Measurements from ENCODE around the gene CFAP61. TPM values are rescaled to one million over a fixed set of nuclear protein-coding genes. Genes with fewer than 3 reads are reported as not detected.
"Not testable (repeated sequence)": the region's sequence is repeated elsewhere in the genome, so short reads cannot be mapped to it uniquely, and the experiment has no call there.

CFAP61 gene
- total and polyA plus RNA-seq, 9 donors, result 0.37 to 4.7 (median 2.2) TPM

GRCh38 chr20:20343932-20344331 lies 291.6 kb downstream of the CFAP61 start:
- Histone ChIP-seq H3K27ac (ENCODE audit: low read length) (no peak overlapping the region), H3K9me3 (replicated peaks; ENCODE audit: control insufficient read depth, low read depth, low read length) (peaks cover 4% of the 10 kb centered on the region), H3K27me3 (ENCODE audit: control insufficient read depth, insufficient read depth, low read length) (no peaks in the 10 kb centered on the region), H3K4me1 (ENCODE audit: control insufficient read depth, insufficient read depth, low read length) (no peaks in the 10 kb centered on the region), H3K36me3 (ENCODE audit: control insufficient read depth, insufficient read depth, low read length) (no peaks in the 10 kb centered on the region), H3K4me3 (ENCODE audit: low read length) (no peak overlapping the region)
- no peak for DNase-seq
- 79% methylated on average over 2 of the region's 7 CpGs for WGBS (ENCODE audit: insufficient coverage)

- Histone ChIP-seq H3K36me3 (ENCODE audit: control insufficient read depth, insufficient read depth, low read length) (no peaks in the 10 kb centered on the region), H3K27ac (ENCODE audit: low read length) (no peak overlapping the region), H3K4me3 (ENCODE audit: low read length) (no peak overlapping the region), H3K4me1 (ENCODE audit: control insufficient read depth, insufficient read depth, low read length) (no peaks in the 10 kb centered on the region), H3K27me3 (ENCODE audit: control insufficient read depth, insufficient read depth, low read length) (no peaks in the 10 kb centered on the region), H3K9me3 (replicated peaks; ENCODE audit: control insufficient read depth, low read depth, low read length) (peaks cover 4% of the 10 kb centered on the region)
- WGBS (ENCODE audit: insufficient coverage), result no CpG with 5 or more reads among the region's 4 CpGs
- no peak for DNase-seq
Measured at GRCh38 chr20:20344476-20344875, 292.1 kb downstream of the CFAP61 start.

DNA sequence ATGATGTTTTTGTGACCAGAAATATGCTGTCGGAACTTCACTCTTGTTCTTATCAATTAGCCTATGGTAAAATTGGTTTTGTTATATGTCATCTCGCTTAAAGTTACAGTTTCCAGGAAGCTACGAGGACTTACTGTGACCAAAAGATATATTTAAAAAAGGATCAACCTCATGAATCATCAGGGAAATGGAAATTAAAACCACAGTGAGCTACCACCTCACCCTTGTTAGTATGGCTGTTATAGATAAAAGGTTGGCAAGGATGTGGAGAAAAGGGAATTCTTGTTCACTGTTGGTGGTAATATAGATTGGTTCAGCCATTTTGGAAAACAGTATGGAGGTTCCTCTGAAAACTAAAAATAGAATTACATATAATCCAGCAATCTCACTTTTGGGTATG lies 301.2 kb downstream of the CFAP61 start:
- no peaks in the 10 kb centered on the region for H3K27me3 ChIP-seq (ENCODE audit: control insufficient read depth, insufficient read depth, low read length)
- H3K4me3 ChIP-seq (ENCODE audit: low read length), result no peak overlapping the region
- WGBS (ENCODE audit: insufficient coverage), result no CpG with 5 or more reads among the region's 3 CpGs
- peaks cover 6% of the 10 kb centered on the region for H3K9me3 ChIP-seq (replicated peaks; ENCODE audit: control insufficient read depth, low read depth, low read length)
- DNase-seq, result no peak
- H3K27ac ChIP-seq (ENCODE audit: low read length), result no peak overlapping the region
- H3K4me1 ChIP-seq (ENCODE audit: control insufficient read depth, insufficient read depth, low read length), result no peaks in the 10 kb centered on the region
- H3K36me3 ChIP-seq (ENCODE audit: control insufficient read depth, insufficient read depth, low read length), result no peaks in the 10 kb centered on the region

- H3K27me3 ChIP-seq (ENCODE audit: control insufficient read depth, insufficient read depth, low read length); H3K4me1 ChIP-seq (ENCODE audit: control insufficient read depth, insufficient read depth, low read length); H3K9me3 ChIP-seq (replicated peaks; ENCODE audit: control insufficient read depth, low read depth, low read length); DNase-seq; H3K4me3 ChIP-seq (ENCODE audit: low read length); H3K27ac ChIP-seq (ENCODE audit: low read length); H3K36me3 ChIP-seq (ENCODE audit: control insufficient read depth, insufficient read depth, low read length): not testable (repeated sequence)
Measured at GRCh38 chr20:20355503-20355902, 303.2 kb downstream of the CFAP61 start.

- DNase-seq, result no peak
- no peaks in the 10 kb centered on the region for H3K36me3 ChIP-seq (ENCODE audit: control insufficient read depth, insufficient read depth, low read length)
- peaks cover 31% of the 10 kb centered on the region for H3K27me3 ChIP-seq (ENCODE audit: control insufficient read depth, insufficient read depth, low read length)
- peaks cover 6% of the 10 kb centered on the region for H3K9me3 ChIP-seq (replicated peaks; ENCODE audit: control insufficient read depth, low read depth, low read length)
- H3K4me3 ChIP-seq (ENCODE audit: low read length), result no peak overlapping the region
- no peak overlapping the region for H3K27ac ChIP-seq (ENCODE audit: low read length)
- H3K4me1 ChIP-seq (ENCODE audit: control insufficient read depth, insufficient read depth, low read length), result peaks cover 6% of the 10 kb centered on the region
Measured at GRCh38 chr20:20358801-20359200, 306.5 kb downstream of the CFAP61 start.

DNA sequence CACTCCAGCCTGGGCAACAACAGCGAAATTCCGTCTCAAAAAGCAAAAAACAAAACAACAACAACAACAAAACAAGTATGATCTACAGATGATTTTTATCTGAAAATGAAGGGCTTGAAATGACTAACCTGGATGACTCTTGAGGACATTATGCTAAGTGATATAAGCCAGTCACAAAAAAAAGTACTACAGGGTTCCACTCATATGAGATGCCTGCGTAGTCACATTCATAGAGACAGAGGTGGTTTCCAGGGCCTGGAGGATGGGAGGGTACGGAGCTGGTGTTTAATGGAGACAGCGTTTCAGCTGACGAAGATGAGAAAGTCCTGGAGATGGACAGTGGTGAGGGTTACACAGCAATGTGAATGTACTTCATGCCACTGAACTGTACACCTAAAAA lies 307.3 kb downstream of the CFAP61 start:
- WGBS (ENCODE audit: insufficient coverage), result no CpG with 5 or more reads among the region's 6 CpGs
- no peak overlapping the region for H3K27ac ChIP-seq (ENCODE audit: low read length)
- H3K36me3 ChIP-seq (ENCODE audit: control insufficient read depth, insufficient read depth, low read length), result no peaks in the 10 kb centered on the region
- H3K4me1 ChIP-seq (ENCODE audit: control insufficient read depth, insufficient read depth, low read length), result peaks cover 10% of the 10 kb centered on the region
- H3K4me3 ChIP-seq (ENCODE audit: low read length), result no peak overlapping the region
- DNase-seq, result no peak
- peaks cover 4% of the 10 kb centered on the region for H3K9me3 ChIP-seq (replicated peaks; ENCODE audit: control insufficient read depth, low read depth, low read length)
- peaks cover 39% of the 10 kb centered on the region for H3K27me3 ChIP-seq (ENCODE audit: control insufficient read depth, insufficient read depth, low read length)

DNA sequence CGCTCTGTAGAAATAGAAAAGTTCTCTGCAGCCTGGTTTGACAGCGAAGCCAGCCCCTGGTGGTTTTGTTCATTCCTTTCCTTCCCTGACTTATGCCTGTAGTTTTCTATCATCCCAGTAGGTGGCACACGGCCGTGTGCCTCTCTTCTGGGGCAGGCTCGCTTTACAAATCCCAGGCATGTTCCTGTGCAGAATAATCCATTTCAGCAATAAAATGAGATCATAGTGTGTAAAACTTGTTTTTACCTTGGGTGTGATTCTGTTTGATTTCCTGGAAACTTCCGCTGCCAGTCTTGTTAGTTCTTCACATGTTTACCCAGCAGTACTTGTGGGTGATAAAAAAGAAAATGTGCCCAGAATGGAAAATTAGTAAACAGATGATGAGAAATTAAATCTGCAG lies 308.1 kb downstream of the CFAP61 start:
- H3K27me3 ChIP-seq (ENCODE audit: control insufficient read depth, insufficient read depth, low read length), result peaks cover 48% of the 10 kb centered on the region
- peaks cover 10% of the 10 kb centered on the region for H3K4me1 ChIP-seq (ENCODE audit: control insufficient read depth, insufficient read depth, low read length)
- H3K4me3 ChIP-seq (ENCODE audit: low read length), result no peak overlapping the region
- no peak overlapping the region for H3K27ac ChIP-seq (ENCODE audit: low read length)
- no peaks in the 10 kb centered on the region for H3K36me3 ChIP-seq (ENCODE audit: control insufficient read depth, insufficient read depth, low read length)
- H3K9me3 ChIP-seq (replicated peaks; ENCODE audit: control insufficient read depth, low read depth, low read length), result no peaks in the 10 kb centered on the region
- peak; percentile 71 for DNase-seq
- WGBS (ENCODE audit: insufficient coverage), result 0% methylated on average over 4 of the region's 6 CpGs

GRCh38 chr20:20362774-20363433 lies 310.6 kb downstream of the CFAP61 start:
- H3K27ac ChIP-seq (ENCODE audit: low read length), result no peak overlapping the region
- DNase-seq, result no peak
- H3K36me3 ChIP-seq (ENCODE audit: control insufficient read depth, insufficient read depth, low read length), result no peaks in the 10 kb centered on the region
- H3K27me3 ChIP-seq (ENCODE audit: control insufficient read depth, insufficient read depth, low read length), result peaks cover 67% of the 10 kb centered on the region
- 3% methylated on average over 11 of the region's 17 CpGs for WGBS (ENCODE audit: insufficient coverage)
- H3K4me3 ChIP-seq (ENCODE audit: low read length), result no peak overlapping the region
- peaks cover 16% of the 10 kb centered on the region for H3K4me1 ChIP-seq (ENCODE audit: control insufficient read depth, insufficient read depth, low read length)
- H3K9me3 ChIP-seq (replicated peaks; ENCODE audit: control insufficient read depth, low read depth, low read length), result no peaks in the 10 kb centered on the region

DNA sequence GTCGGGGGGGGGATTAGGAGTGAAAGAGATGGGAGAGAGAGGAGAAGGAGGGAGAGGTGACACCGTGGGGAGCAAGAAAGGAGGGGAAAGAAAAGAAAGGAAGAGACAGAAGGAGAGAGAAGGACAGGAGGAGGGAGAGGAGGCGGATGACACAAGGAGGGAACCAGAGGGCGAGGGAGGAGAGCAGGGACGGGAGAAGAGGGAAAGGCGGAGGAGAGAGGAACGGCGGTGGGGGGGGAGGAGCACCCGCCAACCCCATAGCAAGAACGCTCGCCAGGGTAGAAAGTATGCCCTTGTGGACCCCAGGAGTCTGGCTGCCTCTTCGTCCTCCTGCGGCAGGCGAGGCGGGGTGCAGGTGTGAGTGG lies 311.1 kb downstream of the CFAP61 start:
- Histone ChIP-seq H3K4me3 (ENCODE audit: low read length) (no peak overlapping the region), H3K27ac (ENCODE audit: low read length) (no peak overlapping the region), H3K36me3 (ENCODE audit: control insufficient read depth, insufficient read depth, low read length) (no peaks in the 10 kb centered on the region), H3K9me3 (replicated peaks; ENCODE audit: control insufficient read depth, low read depth, low read length) (no peaks in the 10 kb centered on the region), H3K27me3 (ENCODE audit: control insufficient read depth, insufficient read depth, low read length) (peaks cover 67% of the 10 kb centered on the region), H3K4me1 (ENCODE audit: control insufficient read depth, insufficient read depth, low read length) (peaks cover 16% of the 10 kb centered on the region)
- no peak for DNase-seq
- WGBS (ENCODE audit: insufficient coverage), result 0% methylated on average over 8 of the region's 15 CpGs

GRCh38 chr20:20363799-20364592 lies 311.7 kb downstream of the CFAP61 start:
- H3K27ac ChIP-seq (ENCODE audit: low read length), result no peak overlapping the region
- H3K4me1 ChIP-seq (ENCODE audit: control insufficient read depth, insufficient read depth, low read length), result peaks cover 16% of the 10 kb centered on the region
- H3K27me3 ChIP-seq (ENCODE audit: control insufficient read depth, insufficient read depth, low read length), result peaks cover 70% of the 10 kb centered on the region
- H3K9me3 ChIP-seq (replicated peaks; ENCODE audit: control insufficient read depth, low read depth, low read length), result no peaks in the 10 kb centered on the region
- under 1% methylated on average over 63 of the region's 70 CpGs for WGBS (ENCODE audit: insufficient coverage)
- no peaks in the 10 kb centered on the region for H3K36me3 ChIP-seq (ENCODE audit: control insufficient read depth, insufficient read depth, low read length)
- DNase-seq, result no peak
- H3K4me3 ChIP-seq (ENCODE audit: low read length), result no peak overlapping the region

Data from muscle of leg (tissue), 11 donors.